Panc1 (cell line): Measurements from ENCODE around the gene SPSB3. TPM values are rescaled to one million over a fixed set of nuclear protein-coding genes. Genes with fewer than 3 reads are reported as not detected.
"Not testable (repeated sequence)": the region's sequence is repeated elsewhere in the genome, so short reads cannot be mapped to it uniquely, and the experiment has no call there.

Experiments used
- ATAC-seq: fragments of 200-7000 bp; cut with Tn5 transposase; 2 replicates; pipeline ENCODE4 v1.9.1; 2020; ENCODE audit warnings: mild to moderate bottlenecking, moderate library complexity
- BruUV-seq: library from RNA; stranded (reverse); fragments of 400-500 nt; replicated peaks from 2 replicates; lab custom pipeline; 2021; lab: Mats Ljungman, UMichigan
- CTCF ChIA-PET: fragments of 300-600 bp; sonication (Branson Sonifier 250); formaldehyde crosslinking; loops from one replicate; lab custom pipeline; 2022; ENCODE audit warnings: antibody characterized with exemption; lab: Charles Lee
- POLR2A ChIA-PET: fragments of 300-600 bp; sonication (Branson Sonifier 250); formaldehyde crosslinking; loops from one replicate; lab custom pipeline; 2022; ENCODE audit warnings: antibody characterized with exemption; lab: Charles Lee
- DNase-seq: peaks from one replicate; pipeline ENCODE4 v3.0.0-alpha.2; 2010; ENCODE audit warnings: low read depth, low spot score
- H3K27ac ChIP-seq: 2 replicates; pipeline ENCODE4 v1.5.1; 2011; ENCODE audit warnings: mild to moderate bottlenecking, low read length, inconsistent platforms
- H3K27me3 ChIP-seq: fragments of 200-500 bp; sonication (Bioruptor generic); 2 replicates; pipeline ENCODE4 v1.6.0; 2014; ENCODE audit warnings: low read length, inconsistent platforms; ENCODE audit not compliant: control insufficient read depth, insufficient read depth
- H3K36me3 ChIP-seq: fragments of 200-500 bp; sonication (Bioruptor generic); 2 replicates; pipeline ENCODE4 v1.5.1; 2014; ENCODE audit warnings: inconsistent platforms, mild to moderate bottlenecking, low read length, moderate library complexity; ENCODE audit not compliant: control insufficient read depth, insufficient read depth
- H3K4me1 ChIP-seq: 2 replicates; pipeline ENCODE4 v1.5.1; 2011; ENCODE audit warnings: inconsistent platforms, mild to moderate bottlenecking, low read length, moderate library complexity; ENCODE audit not compliant: control insufficient read depth, insufficient read depth
- H3K4me3 ChIP-seq, 2 experiments: 2 replicates each; pipeline ENCODE4 v1.5.1; 2011 to 2012; ENCODE audit warnings: low read depth in 2 of 2, low read length in 2 of 2, mild to moderate bottlenecking in 2 of 2, inconsistent platforms in 1 of 2, moderate library complexity in 1 of 2
- H3K9me3 ChIP-seq: fragments of 200-500 bp; sonication (Bioruptor generic); 2 replicates; pipeline ENCODE4 v1.5.1; 2014; ENCODE audit warnings: low read depth, mild to moderate bottlenecking, inconsistent platforms, low read length, moderate library complexity; ENCODE audit not compliant: control insufficient read depth, insufficient read depth
- POLR2AphosphoS5 ChIP-seq: IDR thresholded peaks from 2 replicates; pipeline ENCODE4 v1.6.1; 2012; ENCODE audit warnings: mild to moderate bottlenecking, low read depth, low read length, moderate library complexity
- SIN3A ChIP-seq: IDR thresholded peaks from 2 replicates; pipeline ENCODE4 v1.6.1; 2012; ENCODE audit warnings: low read depth, mild to moderate bottlenecking, low read length, moderate library complexity, borderline replicate concordance; ENCODE audit not compliant: insufficient read depth
- TCF7L2 ChIP-seq: IDR thresholded peaks from 2 replicates; pipeline ENCODE4 v1.6.1; 2011; ENCODE audit warnings: mild to moderate bottlenecking, low read depth, low read length, inconsistent platforms
- in situ Hi-C: cut with HindIII; loops from 2 replicates; pipeline ENCODE4 v1.10.0; 2016; ENCODE audit warnings: low sequenced_read_pairs, low pct_unique_long_range_greater_than_20kb
- intact Hi-C: fragments of 100-400 bp; cut with micrococcal nuclease; formaldehyde crosslinking; loops from one replicate; pipeline ENCODE4 v1.10.0; 2022; ENCODE audit not compliant: unreplicated experiment
- total RNA-seq: library from RNA; stranded (reverse); gene quantifications from one replicate; pipeline ENCODE4 v1.2.1, GENCODE V29; 2021; ENCODE audit not compliant: unreplicated experiment
- TF ChIP-seq, protein P1 (sequence below), 2 experiments: IDR thresholded peaks; 2 replicates each; pipeline ENCODE4 v1.6.1; 2011 to 2012; ENCODE audit warnings: low read depth in 2 of 2, control low read depth in 1 of 2, low read length in 1 of 2, mild to moderate bottlenecking in 1 of 2, moderate library complexity in 1 of 2; ENCODE audit not compliant: insufficient read depth in 1 of 2
- TF ChIP-seq, protein P2 (sequence below): fragments of 450-650 bp; IDR thresholded peaks from 2 replicates; pipeline ENCODE4 v1.5.1; 2017; ENCODE audit warnings: mild to moderate bottlenecking

Gene SPSB3
- total RNA-seq, 1 experiment from 2014 or later, result 23.0 TPM

DNA sequence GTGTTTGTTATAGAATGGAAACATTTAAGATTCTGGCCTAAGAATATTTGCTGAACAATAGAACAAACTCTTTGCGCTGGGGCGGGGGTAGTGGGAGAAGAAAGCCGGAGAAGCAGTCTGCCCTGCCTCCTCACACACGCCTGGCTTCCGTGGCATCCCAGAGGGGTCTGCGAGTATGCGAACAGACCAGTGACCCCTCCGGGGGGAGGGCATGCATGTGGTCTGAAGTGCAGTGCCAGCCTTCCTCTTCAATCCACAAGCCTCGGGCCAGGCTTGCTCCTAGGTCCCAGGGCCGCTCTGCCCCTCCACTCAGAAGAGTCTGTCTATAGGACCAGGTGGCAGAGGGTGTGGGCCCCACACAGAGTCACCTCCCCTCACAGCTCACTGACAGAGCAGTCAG lies 25.3 kb upstream of the SPSB3 start:
- POLR2A ChIA-PET, result interaction anchor here (0.7 kb wide), 1 partner anchor 517 kb away, joined by 3 read pairs; no protein-coding TSS in a partner anchor
- H3K9me3 ChIP-seq, result no peaks in the 10 kb centered on the region
- no TSS peak for BruUV-seq
- TF ChIP-seq POLR2AphosphoS5, result no peak
- TF ChIP-seq, protein P1, sequence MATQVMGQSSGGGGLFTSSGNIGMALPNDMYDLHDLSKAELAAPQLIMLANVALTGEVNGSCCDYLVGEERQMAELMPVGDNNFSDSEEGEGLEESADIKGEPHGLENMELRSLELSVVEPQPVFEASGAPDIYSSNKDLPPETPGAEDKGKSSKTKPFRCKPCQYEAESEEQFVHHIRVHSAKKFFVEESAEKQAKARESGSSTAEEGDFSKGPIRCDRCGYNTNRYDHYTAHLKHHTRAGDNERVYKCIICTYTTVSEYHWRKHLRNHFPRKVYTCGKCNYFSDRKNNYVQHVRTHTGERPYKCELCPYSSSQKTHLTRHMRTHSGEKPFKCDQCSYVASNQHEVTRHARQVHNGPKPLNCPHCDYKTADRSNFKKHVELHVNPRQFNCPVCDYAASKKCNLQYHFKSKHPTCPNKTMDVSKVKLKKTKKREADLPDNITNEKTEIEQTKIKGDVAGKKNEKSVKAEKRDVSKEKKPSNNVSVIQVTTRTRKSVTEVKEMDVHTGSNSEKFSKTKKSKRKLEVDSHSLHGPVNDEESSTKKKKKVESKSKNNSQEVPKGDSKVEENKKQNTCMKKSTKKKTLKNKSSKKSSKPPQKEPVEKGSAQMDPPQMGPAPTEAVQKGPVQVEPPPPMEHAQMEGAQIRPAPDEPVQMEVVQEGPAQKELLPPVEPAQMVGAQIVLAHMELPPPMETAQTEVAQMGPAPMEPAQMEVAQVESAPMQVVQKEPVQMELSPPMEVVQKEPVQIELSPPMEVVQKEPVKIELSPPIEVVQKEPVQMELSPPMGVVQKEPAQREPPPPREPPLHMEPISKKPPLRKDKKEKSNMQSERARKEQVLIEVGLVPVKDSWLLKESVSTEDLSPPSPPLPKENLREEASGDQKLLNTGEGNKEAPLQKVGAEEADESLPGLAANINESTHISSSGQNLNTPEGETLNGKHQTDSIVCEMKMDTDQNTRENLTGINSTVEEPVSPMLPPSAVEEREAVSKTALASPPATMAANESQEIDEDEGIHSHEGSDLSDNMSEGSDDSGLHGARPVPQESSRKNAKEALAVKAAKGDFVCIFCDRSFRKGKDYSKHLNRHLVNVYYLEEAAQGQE (IDR thresholded peaks at IDR 0.05; ENCODE audit: insufficient read depth in 1 of 2, low read depth in 2 of 2, low read length in 1 of 2), result no peak
- TF ChIP-seq TCF7L2, result no peak
- TF ChIP-seq SIN3A, result no peak
- TF ChIP-seq, protein P2, sequence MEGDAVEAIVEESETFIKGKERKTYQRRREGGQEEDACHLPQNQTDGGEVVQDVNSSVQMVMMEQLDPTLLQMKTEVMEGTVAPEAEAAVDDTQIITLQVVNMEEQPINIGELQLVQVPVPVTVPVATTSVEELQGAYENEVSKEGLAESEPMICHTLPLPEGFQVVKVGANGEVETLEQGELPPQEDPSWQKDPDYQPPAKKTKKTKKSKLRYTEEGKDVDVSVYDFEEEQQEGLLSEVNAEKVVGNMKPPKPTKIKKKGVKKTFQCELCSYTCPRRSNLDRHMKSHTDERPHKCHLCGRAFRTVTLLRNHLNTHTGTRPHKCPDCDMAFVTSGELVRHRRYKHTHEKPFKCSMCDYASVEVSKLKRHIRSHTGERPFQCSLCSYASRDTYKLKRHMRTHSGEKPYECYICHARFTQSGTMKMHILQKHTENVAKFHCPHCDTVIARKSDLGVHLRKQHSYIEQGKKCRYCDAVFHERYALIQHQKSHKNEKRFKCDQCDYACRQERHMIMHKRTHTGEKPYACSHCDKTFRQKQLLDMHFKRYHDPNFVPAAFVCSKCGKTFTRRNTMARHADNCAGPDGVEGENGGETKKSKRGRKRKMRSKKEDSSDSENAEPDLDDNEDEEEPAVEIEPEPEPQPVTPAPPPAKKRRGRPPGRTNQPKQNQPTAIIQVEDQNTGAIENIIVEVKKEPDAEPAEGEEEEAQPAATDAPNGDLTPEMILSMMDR, result no peak
- peaks cover 3% of the 10 kb centered on the region; the same call in 1 of the 2 replicates for H3K4me1 ChIP-seq
- CTCF ChIA-PET, result no interaction called here
- in situ Hi-C loops, result no loop called here
- no peak for ATAC-seq
- H3K27me3 ChIP-seq, result no peaks in the 10 kb centered on the region
- no peaks in the 10 kb centered on the region for H3K36me3 ChIP-seq
- no peak overlapping the region for H3K4me3 ChIP-seq
- intact Hi-C loops, result no loop called here
- no peak for DNase-seq
- no peak overlapping the region for H3K27ac ChIP-seq

DNA sequence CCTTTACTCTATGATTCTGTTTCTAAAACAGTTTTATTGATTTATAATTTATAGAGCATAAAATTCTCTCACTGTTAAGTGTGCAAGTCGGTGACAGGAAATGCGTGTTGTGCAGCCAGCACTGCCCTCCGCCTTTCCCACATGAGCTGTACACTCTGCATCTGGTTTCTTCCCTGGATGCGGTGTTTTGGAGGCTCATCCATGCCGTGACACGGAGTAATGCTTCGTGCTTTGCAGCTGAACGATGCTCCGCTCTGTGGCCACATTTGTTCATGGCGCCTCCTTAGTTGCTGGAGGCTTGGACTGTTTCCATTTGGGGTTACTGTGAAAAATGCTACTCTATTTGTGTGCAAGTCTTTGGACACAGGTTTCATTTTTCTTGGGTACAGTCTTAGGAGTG lies 18.3 kb upstream of the SPSB3 start:
- TF ChIP-seq, protein P2, result no peak
- TF ChIP-seq, protein P1 (IDR thresholded peaks at IDR 0.05; ENCODE audit: insufficient read depth in 1 of 2, low read depth in 2 of 2, low read length in 1 of 2), result no peak
- TF ChIP-seq POLR2AphosphoS5 (no peak), SIN3A (no peak), TCF7L2 (no peak)
- DNase-seq (no peak), ATAC-seq (no peak)
- no peak overlapping the region for H3K27ac ChIP-seq
- intact Hi-C loops, result no loop called here
- peaks cover 2% of the 10 kb centered on the region; the same call in 1 of the 2 replicates for H3K9me3 ChIP-seq
- no peaks in the 10 kb centered on the region for H3K27me3 ChIP-seq
- no peaks in the 10 kb centered on the region for H3K4me1 ChIP-seq
- no peak overlapping the region for H3K4me3 ChIP-seq
- no TSS peak for BruUV-seq
- CTCF ChIA-PET, result no interaction called here
- no peaks in the 10 kb centered on the region for H3K36me3 ChIP-seq
- POLR2A ChIA-PET, result no interaction called here
- in situ Hi-C loops, result no loop called here

DNA sequence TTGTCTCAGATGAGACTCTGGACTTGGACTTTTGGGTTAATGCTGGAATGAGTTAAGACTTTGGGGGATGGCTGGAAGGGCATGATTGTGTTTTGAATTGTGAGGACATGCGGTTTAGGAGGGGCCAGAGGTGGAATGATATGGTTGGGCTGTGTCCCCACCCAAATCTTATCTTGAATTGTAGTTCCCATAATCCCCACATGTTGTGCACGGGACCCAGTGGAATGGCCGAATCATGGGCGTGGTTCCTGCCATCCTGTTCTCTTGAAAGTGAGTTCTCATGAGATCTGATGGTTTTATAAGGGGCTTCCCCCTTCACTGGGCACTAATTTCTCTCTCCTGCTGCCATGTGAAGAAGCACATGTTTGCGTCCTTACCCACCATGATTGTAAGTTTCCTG lies 16.9 kb upstream of the SPSB3 start:
- CTCF ChIA-PET, H3K9me3 ChIP-seq, H3K27ac ChIP-seq, intact Hi-C loops, H3K27me3 ChIP-seq, DNase-seq, ATAC-seq, H3K4me3 ChIP-seq, H3K4me1 ChIP-seq, H3K36me3 ChIP-seq, POLR2A ChIA-PET, in situ Hi-C loops, BruUV-seq: not testable (repeated sequence)
